OCI-LY3 (cell line): Measurements from ENCODE around the gene GOSR2.

Experiments
- H2AFZ ChIP-seq: fragments of 200-600, 300-600 bp; shearing (Covaris generic); 2 replicates; pipeline ENCODE4 v1.6.0; 2014; ENCODE audit warnings: antibody characterized with exemption, low read depth, low read length
- H3K27ac ChIP-seq: fragments of 200-600, 300-600 bp; sonication (generic); 2 replicates; pipeline ENCODE4 v1.5.1; 2014; ENCODE audit warnings: mild to moderate bottlenecking, low read length, moderate library complexity, mixed read lengths
- H3K27me3 ChIP-seq: fragments of 200-600, 300-600 bp; sonication (generic); 2 replicates; pipeline ENCODE4 v1.6.1; 2014; ENCODE audit warnings: low read depth, low read length, mixed read lengths
- H3K36me3 ChIP-seq: fragments of 200-600, 300-600 bp; sonication (generic); replicated peaks from 2 replicates; pipeline ENCODE3; 2014; ENCODE audit warnings: low read depth, low read length, mixed read lengths
- H3K4me1 ChIP-seq: fragments of 300-600, 200-600 bp; sonication (generic); 2 replicates; pipeline ENCODE4 v1.6.1; 2014; ENCODE audit warnings: low read length, mixed read lengths
- H3K4me2 ChIP-seq: fragments of 200-600, 300-600 bp; sonication (generic); 2 replicates; pipeline ENCODE4 v1.6.1; 2014; ENCODE audit warnings: low read length, mixed read lengths
- H3K4me3 ChIP-seq: fragments of 300-600, 200-600 bp; sonication (generic); 2 replicates; pipeline ENCODE4 v1.5.1; 2014; ENCODE audit warnings: antibody characterized with exemption, mild to moderate bottlenecking, low read length, moderate library complexity
- H3K79me2 ChIP-seq: fragments of 300-600, 200-600 bp; shearing (Covaris generic); 2 replicates; pipeline ENCODE4 v1.6.1; 2014; ENCODE audit warnings: mild to moderate bottlenecking, low read length, mixed read lengths
- H3K9ac ChIP-seq: fragments of 300-600, 200-600 bp; shearing (Covaris generic); 2 replicates; pipeline ENCODE4 v1.6.0; 2014; ENCODE audit warnings: mild to moderate bottlenecking, low read length, moderate library complexity
- H3K9me3 ChIP-seq: fragments of 200-600, 300-600 bp; shearing (Covaris generic); 2 replicates; pipeline ENCODE4 v1.6.1; 2014; ENCODE audit warnings: low read length, mixed read lengths; ENCODE audit not compliant: insufficient read depth
- H4K20me1 ChIP-seq: fragments of 200-600, 300-600 bp; sonication (generic); 2 replicates; pipeline ENCODE4 v1.6.1; 2016; ENCODE audit warnings: low read length, mixed read lengths; ENCODE audit not compliant: insufficient read depth
- EZH2phosphoT487 ChIP-seq: fragments of 200-600 bp; shearing (Covaris generic); IDR thresholded peaks from 2 replicates; pipeline ENCODE4 v1.6.1; 2018; ENCODE audit warnings: antibody characterized with exemption, mixed run types, low read depth
- TF ChIP-seq, protein P1 (sequence below): fragments of 200-600, 300-600 bp; sonication (generic); IDR thresholded peaks from 2 replicates; pipeline ENCODE4 v1.5.1; 2014; ENCODE audit warnings: antibody characterized with exemption, low read length, low read depth

Gene GOSR2

DNA sequence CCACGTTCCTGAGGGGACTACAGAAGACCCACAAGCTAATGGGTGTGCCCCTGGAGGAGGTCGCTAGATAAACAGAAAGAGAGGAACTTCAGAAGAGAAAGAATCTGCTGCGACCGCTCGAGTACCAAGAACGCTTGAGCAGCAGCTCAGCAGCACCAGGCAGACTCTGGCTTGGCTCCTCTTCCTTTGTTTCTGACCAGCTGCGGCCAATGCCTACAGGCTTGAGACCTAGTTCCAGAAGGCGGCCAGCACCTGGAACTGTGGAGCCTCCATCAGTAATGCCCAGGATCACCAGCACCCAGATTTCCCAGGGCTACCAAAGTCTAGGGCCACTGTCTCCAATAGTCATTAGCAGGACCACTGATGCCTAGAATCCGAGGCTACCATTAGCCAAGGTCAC lies 26.0 kb upstream of the GOSR2 start:
- H3K79me2 ChIP-seq: no peaks in the 10 kb centered on the region
- H3K9ac ChIP-seq: no peak overlapping the region
- no peak overlapping the region for H3K4me2 ChIP-seq
- TF ChIP-seq, protein P1, sequence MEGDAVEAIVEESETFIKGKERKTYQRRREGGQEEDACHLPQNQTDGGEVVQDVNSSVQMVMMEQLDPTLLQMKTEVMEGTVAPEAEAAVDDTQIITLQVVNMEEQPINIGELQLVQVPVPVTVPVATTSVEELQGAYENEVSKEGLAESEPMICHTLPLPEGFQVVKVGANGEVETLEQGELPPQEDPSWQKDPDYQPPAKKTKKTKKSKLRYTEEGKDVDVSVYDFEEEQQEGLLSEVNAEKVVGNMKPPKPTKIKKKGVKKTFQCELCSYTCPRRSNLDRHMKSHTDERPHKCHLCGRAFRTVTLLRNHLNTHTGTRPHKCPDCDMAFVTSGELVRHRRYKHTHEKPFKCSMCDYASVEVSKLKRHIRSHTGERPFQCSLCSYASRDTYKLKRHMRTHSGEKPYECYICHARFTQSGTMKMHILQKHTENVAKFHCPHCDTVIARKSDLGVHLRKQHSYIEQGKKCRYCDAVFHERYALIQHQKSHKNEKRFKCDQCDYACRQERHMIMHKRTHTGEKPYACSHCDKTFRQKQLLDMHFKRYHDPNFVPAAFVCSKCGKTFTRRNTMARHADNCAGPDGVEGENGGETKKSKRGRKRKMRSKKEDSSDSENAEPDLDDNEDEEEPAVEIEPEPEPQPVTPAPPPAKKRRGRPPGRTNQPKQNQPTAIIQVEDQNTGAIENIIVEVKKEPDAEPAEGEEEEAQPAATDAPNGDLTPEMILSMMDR: no peak
- no peak for TF ChIP-seq EZH2phosphoT487
- peaks cover 7% of the 10 kb centered on the region; the same call in 1 of the 2 replicates for H3K4me1 ChIP-seq
- H2AFZ ChIP-seq: no peak overlapping the region
- H3K9me3 ChIP-seq: no peaks in the 10 kb centered on the region
- no peak overlapping the region for H3K4me3 ChIP-seq
- H3K36me3 ChIP-seq: no peaks in the 10 kb centered on the region
- no peak overlapping the region for H3K27ac ChIP-seq
- H3K27me3 ChIP-seq: no peaks in the 10 kb centered on the region; the same call in 1 of the 2 replicates
- H4K20me1 ChIP-seq: no peaks in the 10 kb centered on the region

DNA sequence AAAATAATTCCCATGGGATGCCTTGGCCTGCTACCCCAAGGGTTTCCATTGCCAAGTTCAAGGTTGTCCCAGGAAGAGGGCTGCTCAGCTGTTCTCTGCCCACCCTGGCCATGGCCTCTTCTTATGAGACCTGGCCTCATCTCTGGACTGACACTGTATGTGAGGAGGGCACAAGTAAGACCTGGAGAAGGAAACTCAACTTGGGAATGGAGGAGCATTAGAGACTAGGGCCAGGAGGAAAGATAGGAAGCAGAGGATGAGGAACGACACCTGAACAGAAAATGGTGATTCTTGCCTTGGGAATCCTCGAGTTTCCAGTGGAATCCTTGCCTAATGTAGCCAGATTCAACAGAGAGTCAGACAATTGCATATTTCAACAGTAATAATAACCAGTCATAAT lies 24.6 kb upstream of the GOSR2 start:
- Histone ChIP-seq H4K20me1 (no peaks in the 10 kb centered on the region), H3K4me3 (no peak overlapping the region), H3K4me2 (no peak overlapping the region), H2AFZ (no peak overlapping the region), H3K4me1 (peaks cover 7% of the 10 kb centered on the region; the same call in 1 of the 2 replicates), H3K27me3 (no peaks in the 10 kb centered on the region), H3K36me3 (no peaks in the 10 kb centered on the region), H3K79me2 (no peaks in the 10 kb centered on the region), H3K9me3 (no peaks in the 10 kb centered on the region), H3K27ac (no peak overlapping the region), H3K9ac (no peak overlapping the region)
- no peak for TF ChIP-seq EZH2phosphoT487
- TF ChIP-seq, protein P1: no peak

DNA sequence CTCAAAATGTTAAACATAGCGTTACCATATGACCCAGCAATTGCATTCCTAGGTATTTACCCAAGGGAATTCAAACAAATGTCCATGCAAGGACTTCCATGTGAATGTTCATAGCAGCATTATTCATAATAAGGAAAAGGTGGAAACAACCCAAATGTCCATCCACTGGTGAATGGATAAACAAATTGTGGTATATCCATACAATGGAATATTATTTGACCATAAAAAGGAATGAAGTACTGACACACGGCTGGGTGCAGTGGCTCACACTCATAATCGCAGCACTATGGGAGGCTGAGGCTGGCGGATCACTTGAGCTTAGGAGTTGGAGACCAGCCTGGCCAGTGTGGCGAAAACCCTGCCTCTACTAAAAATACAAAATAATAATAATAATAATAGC lies 24.1 kb upstream of the GOSR2 start:
- Histone ChIP-seq H3K9me3 (no peaks in the 10 kb centered on the region), H3K9ac (no peak overlapping the region), H2AFZ (no peak overlapping the region), H3K4me2 (no peak overlapping the region), H3K27me3 (no peaks in the 10 kb centered on the region), H3K36me3 (no peaks in the 10 kb centered on the region), H3K4me3 (no peak overlapping the region), H4K20me1 (no peaks in the 10 kb centered on the region), H3K4me1 (peaks cover 7% of the 10 kb centered on the region; the same call in 1 of the 2 replicates), H3K79me2 (no peaks in the 10 kb centered on the region), H3K27ac (no peak overlapping the region)
- TF ChIP-seq EZH2phosphoT487: no peak
- TF ChIP-seq, protein P1: no peak

DNA sequence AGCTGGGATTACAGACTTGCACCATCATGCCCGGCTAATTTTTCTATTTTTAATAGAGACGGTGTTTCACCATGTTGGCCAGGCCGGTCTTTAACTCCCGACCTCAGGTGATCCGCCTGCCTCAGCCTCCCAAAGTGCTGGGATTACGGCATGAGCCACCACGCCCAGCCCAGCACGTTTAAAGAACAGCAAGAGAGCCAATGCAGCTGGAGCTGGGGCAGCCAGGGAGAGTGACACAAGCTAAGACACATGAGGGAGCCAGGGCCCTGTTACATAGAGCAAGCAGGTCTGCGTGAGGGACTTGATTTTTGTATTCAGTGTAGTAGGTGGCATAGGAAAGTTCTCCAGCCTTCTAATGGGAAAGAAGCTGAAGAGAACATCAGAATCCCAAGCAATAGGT lies 21.7 kb upstream of the GOSR2 start:
- no peak overlapping the region for H3K4me2 ChIP-seq
- H3K4me1 ChIP-seq: no peaks in the 10 kb centered on the region
- H3K79me2 ChIP-seq: no peaks in the 10 kb centered on the region
- no peak overlapping the region for H3K9ac ChIP-seq
- H3K9me3 ChIP-seq: no peaks in the 10 kb centered on the region
- no peaks in the 10 kb centered on the region for H4K20me1 ChIP-seq
- no peak for TF ChIP-seq EZH2phosphoT487
- TF ChIP-seq, protein P1: no peak
- H3K27ac ChIP-seq: no peak overlapping the region
- no peaks in the 10 kb centered on the region for H3K36me3 ChIP-seq
- no peak overlapping the region for H2AFZ ChIP-seq
- no peak overlapping the region for H3K4me3 ChIP-seq
- H3K27me3 ChIP-seq: no peaks in the 10 kb centered on the region
